PC-9 (cell line): Measurements from ENCODE around the gene MRPL54. TPM values are rescaled to one million over a fixed set of nuclear protein-coding genes. Genes with fewer than 3 reads are reported as not detected.

Source experiments
- Bru-seq: library from RNA; stranded (reverse); fragments of 400-500 nt; gene quantifications from one replicate; lab custom pipeline; 2021; lab: Mats Ljungman, UMichigan
- BruChase-seq, 2 experiments: library from RNA; stranded (reverse); fragments of 400-500 nt; gene quantifications; one replicate each; lab custom pipeline; 2021; lab: Mats Ljungman, UMichigan
- BruUV-seq: library from RNA; stranded (reverse); fragments of 400-500 nt; replicated peaks from 2 replicates; lab custom pipeline; 2021; lab: Mats Ljungman, UMichigan
- CTCF ChIA-PET: fragments of 300-600 bp; sonication (Branson Sonifier 250); formaldehyde crosslinking; loops from one replicate; lab custom pipeline; 2022; ENCODE audit warnings: antibody characterized with exemption; lab: Charles Lee
- POLR2A ChIA-PET: fragments of 300-600 bp; sonication (Branson Sonifier 250); formaldehyde crosslinking; loops from one replicate; lab custom pipeline; 2022; ENCODE audit warnings: antibody characterized with exemption; ENCODE audit not compliant: unreplicated experiment; lab: Charles Lee
- DNase-seq, 2 experiments: peaks; one replicate each; pipeline versions ENCODE4 v3.0.0 to v3.0.0-alpha.2; 2015 to 2022; ENCODE audit warnings: mixed read lengths in 1 of 2
- H2AFZ ChIP-seq: fragments of 200-600 bp; sonication (generic); 2 replicates; pipeline ENCODE4 v1.8.1; 2017; ENCODE audit warnings: antibody characterized with exemption
- H3F3A ChIP-seq: fragments of 200-600 bp; sonication (generic); 2 replicates; pipeline ENCODE4 v1.8.1; 2017; ENCODE audit warnings: antibody characterized with exemption, mild to moderate bottlenecking, low read depth; ENCODE audit not compliant: insufficient read depth
- H3K27ac ChIP-seq: fragments of 200-600 bp; sonication (generic); 2 replicates; pipeline ENCODE4 v1.6.1; 2016; ENCODE audit warnings: mixed run types
- H3K27me3 ChIP-seq: fragments of 200-600 bp; sonication (generic); 2 replicates; pipeline ENCODE4 v1.6.1; 2016; ENCODE audit warnings: low read depth, mixed run types; ENCODE audit not compliant: insufficient read depth
- H3K36me3 ChIP-seq: fragments of 200-600 bp; sonication (generic); 2 replicates; pipeline ENCODE4 v1.6.1; 2016; ENCODE audit warnings: low read depth, mixed run types
- H3K4me1 ChIP-seq: fragments of 200-600 bp; sonication (generic); replicated peaks from 2 replicates; pipeline ENCODE4 v1.6.1; 2016; ENCODE audit warnings: mixed run types; ENCODE audit not compliant: insufficient read depth
- H3K4me2 ChIP-seq: fragments of 200-600 bp; sonication (generic); 2 replicates; pipeline ENCODE4 v1.6.1; 2017; ENCODE audit warnings: mixed run types
- H3K4me3 ChIP-seq: fragments of 200-600 bp; sonication (generic); 2 replicates; pipeline ENCODE4 v1.6.1; 2016; ENCODE audit warnings: mixed run types
- H3K79me2 ChIP-seq: fragments of 200-600 bp; sonication (generic); 2 replicates; pipeline ENCODE4 v1.6.1; 2017; ENCODE audit warnings: low read depth, mixed run types
- H3K9me2 ChIP-seq: fragments of 200-600 bp; sonication (generic); 2 replicates; pipeline ENCODE4 v1.8.1; 2017; ENCODE audit warnings: mild to moderate bottlenecking; ENCODE audit not compliant: insufficient read depth
- H3K9me3 ChIP-seq: fragments of 200-600 bp; sonication (generic); 2 replicates; pipeline ENCODE4 v1.8.1; 2016; ENCODE audit warnings: low read depth; ENCODE audit not compliant: insufficient read depth
- H4K20me1 ChIP-seq: fragments of 200-600 bp; sonication (generic); 2 replicates; pipeline ENCODE4 v1.8.1; 2017; ENCODE audit not compliant: insufficient read depth
- CTCF ChIP-seq: fragments of 200-600 bp; sonication (generic); conservative IDR thresholded peaks from 2 replicates; pipeline ENCODE4 v1.6.1; 2017; ENCODE audit warnings: mixed run types, antibody characterized with exemption, mild to moderate bottlenecking, moderate library complexity
- EZH2 ChIP-seq: fragments of 200-600 bp; sonication (generic); IDR thresholded peaks from 2 replicates; pipeline ENCODE4 v1.8.0; 2017; ENCODE audit warnings: antibody characterized with exemption, low read depth
- intact Hi-C: fragments of 100-400 bp; cut with micrococcal nuclease; formaldehyde crosslinking; loops from one replicate; pipeline ENCODE4 v1.10.0; 2022; ENCODE audit not compliant: unreplicated experiment
- long read RNA-seq: library from polyadenylated mRNA; stranded (forward); transcript quantifications from one replicate; pipeline ENCODE4 v2.0.0, GENCODE V29; 2022
- total RNA-seq: library from RNA; stranded (reverse); gene quantifications from 2 replicates; pipeline ENCODE4 v1.2.3, GENCODE V29; 2021

MRPL54 gene
- total RNA-seq, result 31.6 and 42.0 TPM in 2 replicates
- percentile 50 among the genes with signal in this experiment for Bru-seq, nascent RNA
- BruChase-seq, experiment 1, labeled RNA remaining after a 2-hour chase, result percentile 52 among the genes with signal in this experiment
- BruChase-seq, experiment 2, labeled RNA remaining after a 6-hour chase, result percentile 76 among the genes with signal in this experiment
- long read RNA-seq, transcript MRPL54-201 (3 exons, 626 nt), result major isoform, 41 of 42 reads
- long read RNA-seq, partial matches to known transcripts, result 1 of 42 reads
- long read RNA-seq, other reads (novel, unspliced or antisense), result 0 of 42 reads

GRCh38 chr19:3762501-3763459 is at the start of gene MRPL54:
Gene MRPL54 (plus strand): TSS chr19:3762682. CDS start chr19:3762701, 19 bp downstream.
- intact Hi-C loops, result no loop called here
- peak within 1 kb of the TSS; percentile 76 for H3K4me3 ChIP-seq
- CTCF ChIA-PET, result interaction anchor here (0.9 to 1.6 kb wide), 2 partner anchors 86 to 446 kb away, joined by 3 to 5 read pairs; no protein-coding TSS in a partner anchor

GRCh38 chr19:3716147-3716668 is 46.3 kb upstream of the MRPL54 start:
- no peak for TF ChIP-seq EZH2
- TF ChIP-seq CTCF, result no peak
- Histone ChIP-seq H3K4me3 (no peak overlapping the region), H3K27ac (no peak overlapping the region), H3K27me3 (no peaks in the 10 kb centered on the region), H3K36me3 (no peaks in the 10 kb centered on the region), H3K9me3 (no peaks in the 10 kb centered on the region), H3K9me2 (no peaks in the 10 kb centered on the region), H2AFZ (no peak overlapping the region), H3K79me2 (no peaks in the 10 kb centered on the region), H3K4me1 (peaks cover 26% of the 10 kb centered on the region), H3F3A (peaks cover 23% of the 10 kb centered on the region; the same call in 1 of the 2 replicates), H3K4me2 (no peak overlapping the region), H4K20me1 (no peaks in the 10 kb centered on the region)
- DNase-seq, result peak in 1 of 2 experiments; percentile 46
- intact Hi-C loops, result no loop called here
- POLR2A ChIA-PET, result no interaction called here
- CTCF ChIA-PET, result no interaction called here
- BruUV-seq, result no TSS peak

More at GRCh38 chr19:3762501-3763459, at the start of gene MRPL54:
- Histone ChIP-seq H3K9me3 (no peaks in the 10 kb centered on the region), H3K9me2 (no peaks in the 10 kb centered on the region), H3K27me3 (no peaks in the 10 kb centered on the region), H4K20me1 (no peaks in the 10 kb centered on the region), H3K36me3 (no peaks in the 10 kb centered on the region), H3K79me2 (peaks cover 12% of the 10 kb centered on the region; the same call in 1 of the 2 replicates), H3K27ac (peak within 1 kb of the TSS; percentile 76), H3K4me1 (no peaks in the 10 kb centered on the region), H3F3A (0 out of 2 replicates have a peak, but pooled peaks cover 3% of the 10 kb centered on the region), H3K4me2 (peak within 1 kb of the TSS; percentile 83), H2AFZ (peak within 1 kb of the TSS; percentile 90)
- TF ChIP-seq EZH2, result no peak
- no peak for TF ChIP-seq CTCF
- POLR2A ChIA-PET, result interaction anchor here (0.5 to 0.7 kb wide), 6 partner anchors 38 to 1134 kb away, joined by 3 to 4 read pairs (median 3); partner anchors contain the start of gene YJU2
- DNase-seq, result peak; percentile 87 to 96
- BruUV-seq, result TSS peak; percentile 84

- Histone ChIP-seq H3K9me3 (no peaks in the 10 kb centered on the region), H3F3A (peaks cover 16% of the 10 kb centered on the region; the same call in 1 of the 2 replicates), H3K36me3 (no peaks in the 10 kb centered on the region), H3K79me2 (0 out of 2 replicates have a peak, but pooled peaks cover 3% of the 10 kb centered on the region), H3K4me3 (no peak overlapping the region), H3K4me2 (no peak overlapping the region), H3K4me1 (peaks cover 16% of the 10 kb centered on the region; the same call in 1 of the 2 replicates), H3K9me2 (no peaks in the 10 kb centered on the region), H4K20me1 (no peaks in the 10 kb centered on the region), H3K27ac (no peak overlapping the region), H2AFZ (no peak overlapping the region), H3K27me3 (no peaks in the 10 kb centered on the region)
- TF ChIP-seq EZH2, result no peak
- TF ChIP-seq CTCF, result no peak
- intact Hi-C loops, result loop anchor here (1.0 kb wide), 1 partner anchor 20 kb away; the partner anchor contains the start of gene PIP5K1C
- no peak for DNase-seq
- ChIA-PET POLR2A (no interaction called here), CTCF (no interaction called here)
- BruUV-seq, result no TSS peak
These were observed 42.6 kb upstream of the MRPL54 start for GRCh38 chr19:3719868-3720267.
